K562 (cell line): ENCODE measurements around the gene ARHGAP30. TPM values are rescaled to one million over a fixed set of nuclear protein-coding genes. Genes with fewer than 3 reads are reported as not detected.
A peak's percentile ranks its signal among the peaks of the same experiment; 100 is the strongest.

Experiments used
- CBFA2T3 ChIP-seq: fragments of 450-650 bp; IDR thresholded peaks from 2 replicates; pipeline ENCODE4 v1.6.1; 2017
- COPS2 ChIP-seq: fragments of 450-650 bp; conservative IDR thresholded peaks from 2 replicates; pipeline ENCODE4 v1.6.1; 2016; ENCODE audit warnings: mild to moderate bottlenecking, moderate library complexity
- CTCFL ChIP-seq: IDR thresholded peaks from 2 replicates; pipeline ENCODE4 v1.6.1; 2011; ENCODE audit warnings: borderline replicate concordance, low read depth, mild to moderate bottlenecking, moderate library complexity, low read length; ENCODE audit not compliant: insufficient read depth, poor library complexity, severe bottlenecking
- FIP1L1 ChIP-seq: fragments of 200-400 bp; formaldehyde crosslinking; IDR thresholded peaks from 2 replicates; pipeline ENCODE4 v1.6.1; 2018; ENCODE audit warnings: mild to moderate bottlenecking, low read depth, low read length; ENCODE audit not compliant: poor library complexity, severe bottlenecking
- HOXB6 ChIP-seq: fragments of 250-450 bp; sonication (Bioruptor Pico); IDR thresholded peaks from 2 replicates; pipeline ENCODE4 v1.5.1; 2022; ENCODE audit warnings: mild to moderate bottlenecking, borderline replicate concordance
- KDM2B ChIP-seq: fragments of 250-450 bp; sonication (Bioruptor Pico); IDR thresholded peaks from 2 replicates; pipeline ENCODE4 v1.8.0; 2021; ENCODE audit warnings: mild to moderate bottlenecking, moderate library complexity
- NEUROD1 ChIP-seq: fragments of 150-350 bp; IDR thresholded peaks from 2 replicates; pipeline ENCODE4 v1.6.1; 2014; ENCODE audit warnings: borderline replicate concordance, low read length, low read depth; ENCODE audit not compliant: partially characterized antibody
- PHB2 ChIP-seq: fragments of 450-650 bp; IDR thresholded peaks from 2 replicates; pipeline ENCODE4 v1.6.1; 2017; ENCODE audit warnings: low read depth
- PRMT5 ChIP-seq: sonication (generic); formaldehyde crosslinking; IDR thresholded peaks from 2 replicates; pipeline ENCODE4 v1.5.0; 2020; ENCODE audit warnings: missing genetic modification reagents
- PTRF ChIP-seq: fragments of 450-650 bp; IDR thresholded peaks from 2 replicates; pipeline ENCODE4 v1.6.1; 2016; ENCODE audit warnings: mild to moderate bottlenecking, missing genetic modification characterization, missing compliant biosample characterization
- SAFB ChIP-seq: fragments of 200-400 bp; formaldehyde crosslinking; IDR thresholded peaks from 2 replicates; pipeline ENCODE4 v1.6.1; 2017; ENCODE audit warnings: low read depth, low read length, borderline replicate concordance
- polyA plus RNA-seq, 8 experiments: library from polyadenylated mRNA; depleted of rRNA in 4 of 8; stranded (reverse) in 5 of 8; unstranded in 3 of 8; fragments of >200 nt; fragmentation: Nextera tagmentation in 2 of 8; fragmentation: Illumina TruSeq in 1 of 8; extraction: Ambion mirVana in 2 of 8; extraction: Trizol in 1 of 8; gene quantifications; 2 replicates each; pipeline versions ENCODE4 v1.2.1 to v1.2.3, GENCODE V29; 2011 to 2014; ENCODE audit warnings: inconsistent platforms in 1 of 8, missing spikeins in 1 of 8
- total RNA-seq, 7 experiments: library from RNA; depleted of rRNA in 6 of 7; stranded (reverse); fragments of >200 nt in 6 of 7; fragmentation: Illumina TruSeq in 2 of 7; extraction: Trizol in 2 of 7; gene quantifications; 2 replicates each; pipeline versions ENCODE4 v1.2.1 to v1.2.3, GENCODE V29; 2011 to 2021; ENCODE audit warnings: low replicate concordance in 1 of 7
- TF ChIP-seq, protein P1 (sequence below): fragments of 250-450 bp; sonication (Bioruptor Pico); IDR thresholded peaks from 2 replicates; pipeline ENCODE4 v1.5.0; 2020; ENCODE audit warnings: mild to moderate bottlenecking
- TF ChIP-seq, protein P2 (sequence below), 2 experiments: fragments of 450-650 bp; IDR thresholded peaks; 2 replicates each; pipeline ENCODE4 v1.6.1; 2016; ENCODE audit warnings: mild to moderate bottlenecking in 2 of 2, borderline replicate concordance in 1 of 2, low read depth in 1 of 2, moderate library complexity in 1 of 2
- TF ChIP-seq, protein P3 (sequence below): fragments of 450-650 bp; IDR thresholded peaks from one replicate; pipeline ENCODE4 v1.6.1; 2018; ENCODE audit warnings: mild to moderate bottlenecking, moderate library complexity; ENCODE audit not compliant: partially characterized antibody

The ARHGAP30 gene
- total and polyA plus RNA-seq, 9 of the 15 experiments (the other 6 are each of a cell fraction or from before 2014, with no cell fraction given), result 0.01 to 0.73 (median 0.12) TPM

GRCh38 chr1:161013488-161014230, 56.0 kb downstream of the ARHGAP30 start (continued):
- TF ChIP-seq, protein P1, sequence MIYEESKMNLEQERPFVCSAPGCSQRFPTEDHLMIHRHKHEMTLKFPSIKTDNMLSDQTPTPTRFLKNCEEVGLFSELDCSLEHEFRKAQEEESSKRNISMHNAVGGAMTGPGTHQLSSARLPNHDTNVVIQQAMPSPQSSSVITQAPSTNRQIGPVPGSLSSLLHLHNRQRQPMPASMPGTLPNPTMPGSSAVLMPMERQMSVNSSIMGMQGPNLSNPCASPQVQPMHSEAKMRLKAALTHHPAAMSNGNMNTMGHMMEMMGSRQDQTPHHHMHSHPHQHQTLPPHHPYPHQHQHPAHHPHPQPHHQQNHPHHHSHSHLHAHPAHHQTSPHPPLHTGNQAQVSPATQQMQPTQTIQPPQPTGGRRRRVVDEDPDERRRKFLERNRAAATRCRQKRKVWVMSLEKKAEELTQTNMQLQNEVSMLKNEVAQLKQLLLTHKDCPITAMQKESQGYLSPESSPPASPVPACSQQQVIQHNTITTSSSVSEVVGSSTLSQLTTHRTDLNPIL, result no peak
- TF ChIP-seq, protein P2, sequence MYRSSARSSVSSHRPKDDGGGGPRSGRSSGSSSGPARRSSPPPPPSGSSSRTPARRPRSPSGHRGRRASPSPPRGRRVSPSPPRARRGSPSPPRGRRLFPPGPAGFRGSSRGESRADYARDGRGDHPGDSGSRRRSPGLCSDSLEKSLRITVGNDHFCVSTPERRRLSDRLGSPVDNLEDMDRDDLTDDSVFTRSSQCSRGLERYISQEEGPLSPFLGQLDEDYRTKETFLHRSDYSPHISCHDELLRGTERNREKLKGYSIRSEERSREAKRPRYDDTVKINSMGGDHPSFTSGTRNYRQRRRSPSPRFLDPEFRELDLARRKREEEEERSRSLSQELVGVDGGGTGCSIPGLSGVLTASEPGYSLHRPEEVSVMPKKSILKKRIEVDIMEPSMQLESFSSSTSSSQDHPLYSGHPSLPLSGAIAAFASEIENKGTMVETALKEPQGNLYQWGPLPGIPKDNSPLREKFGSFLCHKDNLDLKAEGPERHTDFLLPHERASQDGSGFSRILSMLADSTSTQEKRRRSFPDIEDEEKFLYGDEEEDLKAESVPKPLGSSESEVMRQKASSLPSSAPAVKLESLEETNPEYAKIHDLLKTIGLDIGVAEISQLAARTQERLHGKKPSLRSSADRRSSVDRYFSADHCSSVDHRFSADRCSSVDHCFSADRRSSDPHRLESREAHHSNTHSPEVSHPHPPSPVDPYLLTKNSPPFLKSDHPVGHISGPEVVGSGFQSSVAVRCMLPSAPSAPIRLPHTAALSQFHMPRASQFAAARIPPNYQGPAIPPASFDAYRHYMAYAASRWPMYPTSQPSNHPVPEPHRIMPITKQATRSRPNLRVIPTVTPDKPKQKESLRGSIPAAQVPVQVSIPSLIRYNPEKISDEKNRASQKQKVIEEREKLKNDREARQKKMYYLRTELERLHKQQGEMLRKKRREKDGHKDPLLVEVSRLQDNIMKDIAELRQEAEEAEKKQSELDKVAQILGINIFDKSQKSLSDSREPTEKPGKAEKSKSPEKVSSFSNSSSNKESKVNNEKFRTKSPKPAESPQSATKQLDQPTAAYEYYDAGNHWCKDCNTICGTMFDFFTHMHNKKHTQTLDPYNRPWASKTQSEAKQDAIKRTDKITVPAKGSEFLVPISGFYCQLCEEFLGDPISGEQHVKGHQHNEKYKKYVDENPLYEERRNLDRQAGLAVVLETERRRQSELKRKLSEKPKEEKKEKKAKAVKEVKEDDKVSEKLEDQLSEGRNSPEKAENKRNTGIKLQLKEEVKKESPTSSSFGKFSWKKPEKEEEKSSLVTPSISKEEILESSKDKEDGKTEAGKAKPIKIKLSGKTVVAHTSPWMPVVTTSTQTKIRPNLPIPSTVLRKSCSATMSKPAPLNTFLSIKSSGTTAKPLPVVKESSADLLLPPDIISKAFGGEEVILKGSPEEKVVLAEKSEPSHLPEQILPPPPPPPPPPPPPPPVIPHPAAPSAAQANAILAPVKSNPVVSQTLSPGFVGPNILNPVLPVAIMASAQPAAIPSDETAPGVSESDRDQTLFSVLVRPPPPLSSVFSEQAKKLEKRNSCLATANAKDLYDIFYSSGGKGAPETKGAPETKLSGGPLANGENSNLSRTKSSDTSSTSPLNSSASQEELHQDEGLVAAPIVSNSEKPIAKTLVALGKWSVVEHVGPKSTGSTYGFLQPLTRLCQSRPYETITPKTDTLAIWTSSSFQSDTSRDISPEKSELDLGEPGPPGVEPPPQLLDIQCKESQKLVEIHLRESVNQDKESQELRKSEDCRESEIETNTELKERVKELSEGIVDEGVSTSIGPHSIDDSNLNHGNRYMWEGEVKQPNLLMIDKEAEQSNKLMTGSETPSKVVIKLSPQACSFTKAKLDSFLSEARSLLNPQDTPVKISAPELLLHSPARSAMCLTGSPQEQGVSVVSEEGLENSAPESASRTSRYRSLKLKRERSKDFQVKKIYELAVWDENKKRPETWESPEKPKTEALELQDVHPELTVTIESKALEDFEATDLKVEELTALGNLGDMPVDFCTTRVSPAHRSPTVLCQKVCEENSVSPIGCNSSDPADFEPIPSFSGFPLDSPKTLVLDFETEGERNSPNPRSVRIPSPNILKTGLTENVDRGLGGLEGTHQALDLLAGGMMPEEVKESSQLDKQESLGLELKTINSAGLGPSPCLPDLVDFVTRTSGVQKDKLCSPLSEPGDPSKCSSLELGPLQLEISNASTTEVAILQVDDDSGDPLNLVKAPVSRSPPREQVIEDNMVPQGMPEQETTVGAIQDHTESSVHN (IDR thresholded peaks at IDR 0.05; ENCODE audit: borderline replicate concordance in 1 of 2, low read depth in 1 of 2), result peak in 1 of 2 experiments; percentile 69; a peak in 2 of 4 replicates
- TF ChIP-seq, protein P3, sequence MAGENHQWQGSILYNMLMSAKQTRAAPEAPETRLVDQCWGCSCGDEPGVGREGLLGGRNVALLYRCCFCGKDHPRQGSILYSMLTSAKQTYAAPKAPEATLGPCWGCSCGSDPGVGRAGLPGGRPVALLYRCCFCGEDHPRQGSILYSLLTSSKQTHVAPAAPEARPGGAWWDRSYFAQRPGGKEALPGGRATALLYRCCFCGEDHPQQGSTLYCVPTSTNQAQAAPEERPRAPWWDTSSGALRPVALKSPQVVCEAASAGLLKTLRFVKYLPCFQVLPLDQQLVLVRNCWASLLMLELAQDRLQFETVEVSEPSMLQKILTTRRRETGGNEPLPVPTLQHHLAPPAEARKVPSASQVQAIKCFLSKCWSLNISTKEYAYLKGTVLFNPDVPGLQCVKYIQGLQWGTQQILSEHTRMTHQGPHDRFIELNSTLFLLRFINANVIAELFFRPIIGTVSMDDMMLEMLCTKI, result no peak
- no peak for TF ChIP-seq SAFB
- TF ChIP-seq COPS2, result no peak
- no peak for TF ChIP-seq FIP1L1
- no peak for TF ChIP-seq PTRF (tag)
- no peak for TF ChIP-seq HOXB6 (CRISPR knock-in tag)
- no peak for TF ChIP-seq CTCFL
- TF ChIP-seq KDM2B (CRISPR knock-in tag), result no peak
- no peak for TF ChIP-seq PHB2
- peak; percentile 96 for TF ChIP-seq CBFA2T3
- TF ChIP-seq PRMT5 (CRISPR knock-in tag), result no peak
- peak; percentile 79 for TF ChIP-seq NEUROD1
